Stimulated activated CD4-positive, alpha-beta T cell treated with anti-CD3 and anti-CD28 coated beads, Interleukin-4, amount 100 ng/mL, for 24 hours (primary cell): ENCODE data around the gene PLG.
"Not testable (repeated sequence)": the region's sequence is repeated elsewhere in the genome, so short reads cannot be mapped to it uniquely, and the experiment has no call there.

Experiments used
- DNase-seq: peaks from one replicate; pipeline ENCODE4 v3.0.0-alpha.2; 2020

PLG gene

DNA sequence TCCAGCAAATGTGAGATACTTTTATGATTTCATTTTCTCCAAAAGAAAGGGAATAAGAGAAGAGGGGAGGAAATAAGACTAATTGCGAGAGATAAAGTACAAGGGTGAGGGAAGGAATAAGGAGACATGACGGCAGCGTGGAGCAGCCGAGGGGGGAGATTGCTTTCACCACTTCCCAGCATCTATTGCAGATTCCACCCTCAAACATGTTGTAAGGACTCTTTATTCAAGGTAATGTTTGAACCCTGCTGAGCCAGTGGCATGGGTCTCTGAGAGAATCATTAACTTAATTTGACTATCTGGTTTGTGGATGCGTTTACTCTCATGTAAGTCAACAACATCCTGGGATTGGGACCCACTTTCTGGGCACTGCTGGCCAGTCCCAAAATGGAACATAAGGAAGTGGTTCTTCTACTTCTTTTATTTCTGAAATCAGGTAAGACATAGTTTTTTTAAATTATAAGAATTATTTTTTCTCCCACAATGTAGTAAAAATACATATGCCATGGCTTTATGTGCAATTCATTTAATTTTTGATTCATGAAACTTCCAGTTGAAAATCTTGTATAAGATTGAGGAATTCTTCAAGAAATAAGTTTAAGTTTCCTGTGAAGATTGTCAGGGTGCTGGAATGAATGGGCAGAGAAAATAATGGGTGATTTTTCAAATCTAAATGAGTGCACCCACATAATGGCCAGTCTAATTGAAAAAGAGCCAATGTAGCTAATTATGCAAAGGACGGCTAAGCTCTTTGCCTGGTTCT, at the start of gene PLG:
TSS of gene PLG (plus strand) at position 327 of the 763 bp plus-strand sequence. CDS start at position 388, 61 bp downstream.
- DNase-seq = not testable (repeated sequence)

DNA sequence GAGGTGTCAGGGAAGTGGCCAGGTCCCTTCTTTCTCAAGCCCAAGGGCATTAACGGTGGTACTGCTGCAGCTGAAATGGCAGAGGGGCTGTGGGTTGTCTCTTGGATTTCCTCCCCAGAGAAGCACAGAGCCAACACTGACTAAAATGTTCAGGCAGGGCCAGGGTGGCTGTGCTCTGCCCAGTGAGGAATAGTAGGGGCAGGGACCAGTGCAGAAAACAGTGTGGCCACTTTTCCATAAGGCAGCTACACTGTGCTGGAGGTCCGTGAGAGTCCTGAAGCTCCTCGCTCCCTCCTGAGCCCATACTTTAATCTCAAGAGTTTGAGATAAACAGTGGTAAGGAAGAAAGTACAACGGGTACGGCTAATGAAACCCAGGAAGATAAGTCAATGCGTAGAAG, 42.5 kb upstream of the PLG start:
- no peak for DNase-seq

DNA sequence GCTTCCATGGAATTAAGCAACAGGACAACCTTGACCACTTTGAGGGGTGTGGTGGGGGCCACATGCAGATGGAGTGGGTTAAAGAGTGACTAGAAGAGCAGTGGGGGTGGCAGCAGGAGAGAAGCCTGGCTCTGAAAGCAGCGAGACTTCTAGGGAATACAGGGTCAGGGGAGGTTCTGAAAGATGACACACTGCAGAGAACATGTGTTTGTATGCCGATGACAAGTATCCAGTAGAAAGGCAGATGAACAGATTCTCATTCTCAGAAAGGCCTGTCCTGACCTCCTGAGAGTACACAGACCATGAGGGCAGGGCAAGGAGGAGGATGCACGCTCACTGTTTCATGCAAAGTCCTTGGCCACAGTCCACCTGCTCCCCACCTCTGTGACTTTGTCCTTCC, 40.8 kb upstream of the PLG start:
- no peak for DNase-seq

DNA sequence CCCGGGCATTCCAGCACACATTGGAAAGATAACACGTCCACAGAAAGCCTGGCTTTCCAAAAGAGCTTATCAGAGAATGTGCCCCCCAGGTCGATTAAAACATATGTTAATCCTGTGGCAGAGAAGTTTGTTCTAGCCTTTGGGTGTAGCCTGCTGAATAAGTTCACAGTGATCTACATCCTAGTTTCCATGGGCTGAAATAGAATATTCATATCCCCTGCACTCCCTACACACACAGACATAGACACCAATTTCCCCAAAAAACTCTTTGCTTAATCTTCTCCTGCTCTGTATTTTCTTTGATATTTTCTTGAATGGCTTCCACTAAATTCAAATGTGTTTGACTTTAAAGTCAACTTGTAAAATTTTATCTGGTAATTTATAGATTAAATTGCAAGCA, 39.6 kb upstream of the PLG start:
- DNase-seq = no peak

DNA sequence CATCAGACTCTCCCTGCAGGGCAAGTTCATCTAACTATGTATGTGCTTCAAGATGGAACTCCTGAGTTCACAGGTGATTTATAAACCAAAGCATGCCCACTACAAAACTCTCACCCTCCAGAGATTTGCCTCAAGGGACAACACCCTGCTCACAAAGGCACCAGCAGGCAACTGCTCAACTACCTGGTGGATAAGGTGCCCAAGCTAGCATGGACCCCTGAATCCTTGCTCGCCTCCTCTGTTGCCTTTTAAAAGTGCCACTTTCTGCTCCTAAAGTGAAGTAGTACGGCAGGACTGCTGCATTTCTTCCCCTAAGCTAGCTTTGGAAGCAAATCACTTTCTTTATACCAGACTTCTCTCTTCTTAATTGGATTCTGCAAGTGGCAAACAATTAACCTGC, 39.2 kb upstream of the PLG start:
- no peak for DNase-seq

DNA sequence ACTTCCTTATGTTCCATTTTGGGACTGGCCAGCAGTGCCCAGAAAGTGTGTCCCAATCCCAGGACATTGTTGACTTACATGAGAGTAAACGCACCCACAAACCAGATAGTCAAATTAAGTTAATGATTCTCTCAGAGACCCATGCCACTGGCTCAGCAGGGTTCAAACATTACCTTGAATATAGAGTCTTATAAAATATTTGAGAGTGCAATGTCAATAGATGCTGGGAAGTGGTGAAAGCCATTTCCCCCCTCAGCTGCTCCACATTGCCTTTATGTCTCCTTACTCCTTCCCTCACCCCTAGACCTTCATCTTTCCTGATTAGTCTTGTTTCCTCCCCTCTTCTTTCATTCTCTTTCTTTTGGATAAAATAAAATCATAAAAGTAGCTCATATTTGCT, 37.8 kb upstream of the PLG start, which contains the start of gene LPA:
TSS of gene LPA (minus strand) at position 78 of the 400 bp plus-strand sequence. CDS start at position 17, 61 bp downstream.
- DNase-seq = not testable (repeated sequence)

DNA sequence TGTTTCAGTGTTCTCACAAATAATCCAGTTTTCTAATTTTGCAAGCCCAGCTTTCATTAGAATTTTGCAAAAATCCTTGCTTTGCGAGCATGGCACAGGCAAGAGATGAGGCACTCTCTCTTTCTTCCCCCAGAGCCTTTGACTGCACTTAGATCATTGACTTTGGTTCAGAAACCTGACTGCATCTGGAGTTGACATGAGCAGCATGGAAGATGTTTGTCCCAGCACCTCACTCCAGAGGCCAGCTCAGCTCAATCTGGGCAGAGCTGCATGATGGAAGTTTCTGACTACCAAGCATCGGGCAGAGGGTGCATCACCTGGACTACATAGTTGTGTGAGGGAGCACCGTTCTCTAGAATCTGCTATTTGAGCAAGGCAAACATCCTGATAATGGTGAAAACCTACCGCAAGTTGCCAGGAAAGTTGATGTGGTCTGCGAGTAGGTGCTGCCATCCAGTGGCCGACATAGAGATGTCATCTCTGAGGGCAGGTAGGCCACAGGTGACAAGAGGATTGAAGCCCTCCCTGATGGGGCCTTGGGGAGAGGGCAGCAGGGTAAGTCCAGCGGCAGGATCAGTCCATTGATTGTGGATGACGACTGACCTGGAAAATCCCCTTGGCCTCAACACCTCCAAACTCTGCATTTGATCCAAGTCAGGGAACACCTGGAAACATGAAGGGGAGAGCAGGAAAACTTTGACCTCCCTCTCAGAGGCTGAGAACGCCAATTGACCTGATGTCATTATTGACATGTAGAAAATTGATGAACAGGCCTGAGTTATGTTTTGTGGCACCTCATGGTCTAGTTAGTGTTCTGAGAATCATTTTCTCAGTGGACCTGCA, 34.2 kb upstream of the PLG start:
- DNase-seq = peak; percentile 12

DNA sequence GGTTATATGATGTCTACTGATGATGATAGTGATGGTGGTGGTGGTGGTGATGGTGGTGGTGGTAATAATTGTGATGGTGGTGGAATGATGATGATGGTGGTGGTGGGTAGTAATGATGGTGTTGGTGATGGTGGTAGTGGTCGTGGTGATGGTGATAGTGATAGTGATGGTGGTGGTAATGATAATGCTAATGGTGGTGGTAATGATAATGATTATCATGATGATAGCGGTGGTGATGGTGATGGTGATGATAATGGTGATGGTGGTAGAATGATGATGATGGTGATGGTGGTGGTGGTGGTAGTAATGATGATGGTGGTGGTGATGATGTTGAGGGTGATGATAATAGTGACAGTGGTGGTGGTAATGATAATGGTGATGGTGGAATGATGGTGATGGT, 33.5 kb upstream of the PLG start:
- no peak for DNase-seq

DNA sequence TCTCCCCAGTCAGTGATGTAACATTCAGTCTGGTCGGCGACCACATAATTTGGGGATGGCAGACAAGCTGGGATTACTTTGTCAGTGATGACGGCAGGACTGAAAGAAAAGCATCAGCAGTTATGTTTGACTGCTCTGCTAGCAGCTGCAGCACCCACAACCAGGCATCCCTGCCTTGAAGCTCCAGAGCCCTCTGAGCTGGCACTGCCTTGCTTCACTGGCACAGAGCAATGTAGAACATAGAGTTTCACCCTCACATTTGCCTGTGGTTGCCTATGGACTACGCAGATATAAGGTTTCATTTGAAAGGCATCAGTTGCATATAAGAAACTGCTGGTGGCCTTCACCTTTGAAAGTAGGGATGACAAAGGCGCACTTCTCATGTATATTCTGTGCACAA, 25.6 kb upstream of the PLG start:
- DNase-seq = not testable (repeated sequence)

DNA sequence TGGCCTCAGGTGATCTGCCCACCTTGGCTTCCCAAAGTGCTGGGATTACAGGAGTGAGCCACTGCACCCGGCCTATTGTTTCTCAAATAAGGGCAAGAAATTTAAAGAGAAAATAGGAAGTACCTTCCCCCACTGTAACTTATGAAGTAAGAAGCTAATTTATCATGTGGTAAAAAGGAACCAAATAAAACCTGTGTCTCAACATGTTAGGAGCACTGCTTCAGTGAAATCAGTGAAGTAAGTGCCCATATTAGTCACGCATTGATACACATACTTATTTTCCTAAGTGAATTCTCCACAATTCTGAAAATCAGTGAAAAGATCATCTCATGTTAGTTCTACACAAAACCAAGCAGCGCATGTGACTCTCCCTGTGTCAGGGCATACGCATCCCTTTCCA, 23.8 kb upstream of the PLG start:
- no peak for DNase-seq

DNA sequence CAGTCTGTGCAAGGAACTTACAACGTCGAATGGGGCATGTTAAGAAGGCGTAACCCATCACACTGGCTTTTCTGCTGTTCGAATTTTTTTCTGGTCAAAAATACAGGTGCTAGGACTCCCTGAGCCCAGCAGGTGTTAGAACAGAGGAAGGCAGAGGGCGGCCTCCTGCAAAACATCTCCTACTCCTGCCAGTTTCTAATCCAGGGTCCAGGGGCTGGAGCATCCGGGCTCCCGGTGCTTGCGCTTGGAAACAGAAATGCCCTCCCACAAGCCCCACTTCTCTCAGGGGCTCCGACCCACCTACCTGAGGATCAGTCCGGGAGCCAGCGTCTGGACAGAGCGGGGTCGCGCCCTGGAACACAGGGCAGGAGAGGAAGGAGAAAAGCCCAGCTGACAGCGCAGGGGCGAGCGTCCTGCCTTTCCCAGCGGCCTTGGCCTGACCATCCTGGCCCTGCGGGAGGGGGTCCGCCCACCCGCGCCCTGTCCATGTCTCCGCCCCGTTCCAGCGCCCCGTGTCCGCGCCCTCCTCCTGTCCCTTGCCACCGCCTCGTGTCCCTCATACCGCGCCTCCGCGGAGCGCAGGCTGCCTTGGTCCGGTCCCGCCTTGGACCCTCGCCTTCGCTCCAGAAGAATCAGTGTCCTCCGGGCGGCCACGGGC, 23.2 kb upstream of the PLG start:
- no peak for DNase-seq

DNA sequence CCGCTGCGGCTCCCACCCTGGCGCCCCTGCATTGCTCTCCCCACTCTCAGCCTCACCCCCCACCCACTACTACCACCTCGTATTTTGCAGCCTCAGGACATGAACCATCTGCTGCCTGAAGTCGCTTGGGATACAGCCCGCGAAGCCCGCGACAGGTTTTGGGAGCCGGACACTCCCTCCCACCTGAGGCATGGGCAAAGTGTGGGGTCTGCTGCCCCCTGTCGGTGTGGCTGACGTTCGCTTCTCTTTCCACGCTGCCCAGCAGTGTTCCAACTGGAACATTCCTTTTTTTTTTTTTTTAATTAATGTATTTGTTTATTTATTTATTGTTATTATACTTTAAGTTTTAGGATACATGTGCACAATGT, 22.7 kb upstream of the PLG start:
- DNase-seq = no peak

DNA sequence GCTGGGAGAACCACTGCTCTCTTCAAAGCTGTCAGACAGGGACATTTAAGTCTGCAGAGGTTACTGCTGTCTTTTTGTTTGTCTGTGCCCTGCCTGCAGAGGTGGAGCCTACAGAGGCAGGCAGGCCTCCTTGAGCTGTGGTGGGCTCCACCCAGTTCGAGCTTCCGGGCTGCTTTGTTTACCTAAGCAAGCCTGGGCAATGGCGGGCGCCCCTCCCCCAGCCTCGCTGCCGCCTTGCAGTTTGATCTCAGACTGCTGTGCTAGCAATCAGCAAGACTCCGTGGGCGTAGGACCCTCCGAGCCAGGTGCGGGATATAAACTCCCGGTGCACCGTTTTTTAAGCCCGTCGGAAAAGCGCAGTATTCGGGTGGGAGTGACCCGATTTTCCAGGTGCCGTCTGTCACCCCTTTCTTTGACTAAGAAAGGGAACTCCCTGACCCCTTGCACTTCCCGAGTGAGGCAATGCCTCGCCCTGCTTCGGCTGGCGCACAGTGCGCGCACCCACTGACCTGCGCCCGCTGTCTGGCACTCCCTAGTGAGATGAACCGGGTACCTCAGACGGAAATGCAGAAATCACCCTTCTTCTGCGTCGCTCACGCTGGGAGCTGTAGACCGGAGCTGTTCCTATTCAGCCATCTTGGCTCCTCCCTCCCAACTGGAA, 16.8 kb upstream of the PLG start:
- DNase-seq = not testable (repeated sequence)

DNA sequence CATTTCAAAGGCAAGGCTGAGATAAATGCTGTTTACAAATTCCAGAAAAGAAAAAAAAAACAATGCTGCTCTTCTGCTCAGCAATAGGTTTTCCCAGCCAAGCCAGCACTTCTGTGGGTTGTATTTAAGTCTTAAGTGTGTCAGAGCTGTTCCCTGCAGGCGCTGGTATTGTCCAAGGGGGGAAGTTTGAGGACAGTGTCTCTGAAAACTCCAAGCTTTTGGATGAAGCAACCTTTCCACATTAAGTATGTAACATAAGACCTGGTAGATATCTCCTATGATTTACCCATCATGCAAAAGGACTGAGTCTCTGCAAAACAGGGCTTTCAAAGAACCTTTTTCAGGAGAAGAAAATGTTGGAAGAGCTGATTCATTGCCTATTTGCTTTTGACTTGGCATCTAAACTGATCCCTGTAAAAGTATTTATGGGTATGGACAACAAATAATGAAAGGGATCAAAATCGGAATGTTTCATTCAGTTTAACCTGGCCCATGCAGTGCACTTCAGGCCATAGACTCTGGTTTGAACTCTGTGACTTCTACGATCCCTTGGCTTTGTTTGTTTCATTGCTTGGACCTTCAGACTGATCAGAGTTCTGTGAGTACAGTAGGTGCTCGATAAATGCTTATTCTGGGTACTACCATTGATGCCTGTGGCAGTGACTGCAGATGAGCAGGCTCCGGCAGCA, 16.1 kb upstream of the PLG start:
- no peak for DNase-seq

DNA sequence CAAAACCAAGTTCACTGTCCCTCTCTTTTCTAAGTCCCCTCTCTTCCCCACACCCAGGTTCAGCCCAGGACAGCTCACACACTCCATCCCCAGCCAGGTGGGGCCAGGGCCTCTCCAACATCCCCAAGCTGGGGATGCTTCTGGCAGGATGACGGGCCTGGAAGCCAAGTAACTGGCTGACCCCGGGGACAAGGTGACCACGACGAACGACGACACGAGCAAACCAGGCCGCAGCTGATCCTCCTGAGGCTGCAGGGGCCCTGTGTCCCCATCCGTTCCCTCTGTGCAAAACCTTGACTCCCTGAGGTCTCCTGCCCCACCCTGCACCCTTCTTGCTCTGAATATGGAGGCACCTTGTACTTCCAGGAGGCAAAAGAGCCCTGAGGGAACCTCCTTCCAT, 11.6 kb upstream of the PLG start:
- DNase-seq = no peak

DNA sequence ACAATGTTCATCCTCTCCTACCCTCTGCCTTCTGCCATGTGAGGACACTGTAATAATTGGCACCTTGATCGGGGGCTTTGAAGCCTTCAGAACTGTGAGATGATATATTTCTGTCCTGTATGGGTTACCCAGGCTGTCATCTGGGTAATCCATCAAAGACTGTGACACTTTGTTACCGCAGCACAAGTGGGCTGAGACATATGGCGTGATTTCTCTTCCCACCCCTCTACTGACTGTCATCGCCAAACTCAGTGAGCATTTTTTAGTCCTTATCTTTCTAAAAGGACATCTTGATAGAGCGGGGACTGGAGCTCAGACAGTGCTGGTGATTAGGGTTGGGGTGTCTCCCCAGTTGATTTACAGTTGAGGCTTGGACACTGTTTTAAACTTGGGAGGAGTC, 10.4 kb upstream of the PLG start:
- no peak for DNase-seq

DNA sequence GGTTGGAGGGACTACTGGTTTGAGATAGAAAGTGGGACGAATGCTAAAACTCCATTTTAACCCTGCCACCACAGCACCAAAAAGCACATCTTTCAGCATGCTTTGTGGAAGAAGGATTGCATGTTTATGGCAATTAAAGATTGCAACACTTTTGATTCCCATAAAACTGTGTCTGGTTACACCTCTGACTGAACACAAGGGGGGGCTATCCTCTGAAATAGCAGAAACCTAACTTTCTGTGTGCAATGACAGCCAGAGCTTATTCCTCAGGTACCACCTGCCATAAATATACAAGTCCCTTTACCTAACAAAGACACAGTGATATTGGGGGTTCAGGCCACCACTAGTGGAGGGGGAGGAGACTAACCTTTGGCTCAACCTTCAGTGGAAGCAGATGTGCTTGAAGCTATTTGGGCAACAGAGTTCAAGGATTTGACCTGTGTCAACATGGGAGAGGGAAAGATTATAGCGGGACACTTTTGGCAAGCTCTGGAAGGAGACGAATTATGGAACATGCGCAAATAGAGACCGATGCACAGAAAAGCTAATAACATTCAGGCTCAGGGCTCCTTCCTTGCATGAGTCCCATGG, 9.6 kb upstream of the PLG start:
- no peak for DNase-seq

DNA sequence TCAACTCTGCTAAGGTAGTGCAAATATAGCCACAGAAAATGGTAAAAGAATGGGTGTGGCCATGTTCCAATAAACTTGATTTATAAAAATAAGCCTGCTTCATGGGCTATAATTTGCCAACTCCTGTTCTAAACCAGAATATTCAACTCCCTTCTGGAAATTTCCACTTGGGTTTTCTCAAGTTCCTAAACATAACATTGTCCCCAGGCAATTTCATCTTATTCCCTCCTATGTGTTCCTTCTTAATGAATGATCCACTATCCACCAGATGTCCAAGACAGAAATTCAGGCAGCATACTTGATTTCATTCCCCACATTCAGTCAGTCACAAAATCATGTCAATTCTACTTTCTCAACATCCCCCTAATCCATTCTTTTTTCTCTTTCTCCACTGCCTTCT, 7.0 kb upstream of the PLG start:
- DNase-seq = not testable (repeated sequence)

DNA sequence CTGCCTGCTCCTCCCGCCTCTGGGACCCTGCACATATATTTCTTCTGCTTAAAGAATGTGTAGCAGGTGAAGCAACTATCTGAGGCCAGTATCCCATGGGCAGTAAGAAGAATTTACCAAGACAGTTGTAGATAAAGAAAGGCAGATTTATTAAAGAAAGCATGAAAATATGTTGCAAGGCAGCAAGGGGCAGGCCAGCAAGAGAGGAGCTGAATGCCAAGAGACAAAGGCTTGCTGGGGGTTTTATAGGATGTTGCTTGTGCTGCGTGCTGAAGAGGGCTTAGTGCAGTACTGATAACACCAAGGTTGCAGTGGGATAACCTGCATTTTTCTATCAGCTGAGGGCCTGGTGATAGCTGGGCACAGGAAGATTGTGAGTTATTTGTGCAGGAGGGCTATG, 6.4 kb upstream of the PLG start:
- not testable (repeated sequence) for DNase-seq

DNA sequence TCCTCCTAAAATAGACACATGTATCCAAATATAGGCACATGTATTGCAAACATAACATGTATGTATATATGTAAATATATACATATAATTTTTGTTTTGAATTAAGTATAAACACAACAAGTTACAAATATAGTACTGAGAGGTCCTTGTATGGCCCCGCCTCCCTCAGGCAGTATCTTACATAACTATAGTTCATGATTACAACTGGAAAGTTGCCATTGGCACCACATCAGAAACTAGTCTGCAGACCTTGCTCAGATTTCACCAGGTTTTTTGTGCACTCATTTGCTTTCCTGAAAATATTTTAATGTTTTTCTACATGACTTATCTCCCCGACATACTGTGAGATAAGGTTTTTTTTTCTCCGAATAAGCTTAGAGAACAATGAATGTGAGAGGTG, 5.2 kb upstream of the PLG start:
- DNase-seq = not testable (repeated sequence)

DNA sequence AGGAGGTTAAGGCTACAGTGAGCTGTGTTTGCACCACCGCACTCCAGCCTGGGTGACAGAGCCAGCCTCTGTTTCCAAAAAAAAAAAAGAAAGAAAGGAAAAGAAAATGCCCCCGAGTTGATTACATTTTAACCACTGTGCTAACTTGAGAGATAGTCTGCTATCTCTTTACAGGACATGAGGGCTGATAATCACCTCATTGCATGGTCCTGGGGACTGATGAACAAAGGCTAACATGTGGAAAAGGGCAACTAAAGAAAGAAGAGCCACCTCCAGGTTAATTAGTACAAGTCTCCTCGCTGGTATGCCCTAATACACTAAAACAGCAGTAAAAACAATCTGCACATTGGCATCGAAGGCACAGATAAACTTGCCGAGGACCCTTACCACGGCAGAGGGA, 4.2 kb upstream of the PLG start:
- no peak for DNase-seq

DNA sequence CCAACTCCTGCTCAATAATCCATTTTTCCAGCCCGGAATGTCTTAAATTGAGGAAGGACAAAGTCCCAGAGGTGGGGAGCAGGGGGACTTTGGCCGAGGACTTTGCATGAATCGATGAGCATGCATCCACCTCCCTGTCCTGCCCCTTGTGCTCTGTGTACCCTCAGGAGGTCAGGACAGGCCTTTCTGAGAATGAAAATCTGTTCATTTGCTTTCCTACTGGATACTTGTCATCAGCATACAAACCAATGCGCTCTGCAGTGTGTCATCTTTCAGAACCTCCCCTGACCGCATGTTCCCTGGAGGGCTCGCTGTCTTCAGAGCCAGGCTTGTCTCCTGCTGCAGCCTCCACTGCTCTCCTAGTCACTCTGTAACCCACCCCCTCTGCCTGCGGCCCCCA, 2.6 kb downstream of the PLG start:
- DNase-seq = not testable (repeated sequence)
